ENCODE results near the gene ZNF558.

The ZNF558 gene

DNA sequence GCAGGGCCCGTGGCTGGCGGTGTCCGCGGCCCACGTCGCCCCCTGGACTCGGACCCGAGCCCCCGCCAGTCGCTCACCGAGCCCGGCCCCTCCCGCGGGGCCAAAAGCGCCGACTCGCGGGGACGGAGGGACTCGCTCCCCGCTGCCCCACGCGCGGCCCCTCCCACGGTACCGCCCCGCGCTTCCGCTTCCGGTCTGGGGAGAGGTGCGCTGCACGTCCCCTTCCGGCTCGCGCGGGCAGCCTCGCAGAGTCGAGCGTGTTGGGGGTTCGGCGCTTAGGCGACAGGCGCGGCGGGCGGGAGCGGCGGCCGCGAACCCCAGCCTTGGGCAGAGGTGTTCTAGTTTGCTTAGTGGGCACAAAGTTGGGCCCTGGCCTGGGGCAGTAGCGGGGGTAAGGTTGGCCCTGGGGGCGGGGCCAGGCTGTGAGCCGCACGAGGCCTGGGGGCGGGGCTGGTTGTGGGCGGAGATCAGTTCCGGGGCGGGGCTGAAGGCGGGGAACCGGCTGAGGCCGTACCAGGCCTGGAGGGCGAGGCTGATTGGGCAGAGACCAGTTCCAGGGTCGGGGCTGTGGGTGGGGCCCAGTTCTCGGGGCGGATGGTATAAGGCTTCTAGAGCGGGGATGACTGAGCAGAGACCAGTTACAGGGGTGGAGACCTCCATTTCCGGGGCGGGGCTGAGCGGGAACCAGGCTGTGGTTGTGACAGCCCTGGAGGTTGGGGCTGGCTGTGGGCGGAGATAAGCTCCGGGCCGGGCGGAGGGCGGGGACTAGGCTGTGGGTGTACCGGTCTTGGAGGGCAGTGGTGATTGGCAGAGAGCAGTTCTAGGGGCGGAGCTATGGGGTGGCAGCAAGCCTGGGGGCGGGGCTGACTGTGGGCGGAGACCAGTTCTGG is at the start of gene ZNF558, which contains the start of gene MBD3L1:
Gene ZNF558 (minus strand): TSS at position 173 of the 890 bp plus-strand sequence. CDS start 9,645 bp downstream, outside the sequence.
Gene MBD3L1 (plus strand): TSS at position 246 of the 890 bp plus-strand sequence. CDS start 10,302 bp downstream, outside the sequence.
- Mint-ChIP-seq H3K27me3 (no peaks in the 10 kb centered on the region), H3K27ac (peak within 1 kb of the TSS; percentile 97), H3K4me3 (peak within 1 kb of the TSS; percentile 88), H3K9me3 (peaks cover 5% of the 10 kb centered on the region), H3K36me3 (ENCODE audit: low read depth) (peaks cover 42% of the 10 kb centered on the region), H3K4me1 (ENCODE audit: low read depth) (peaks cover 29% of the 10 kb centered on the region)
- peak; percentile 100 for DNase-seq

- H3K4me1 Mint-ChIP-seq (ENCODE audit: low read depth): no peaks in the 10 kb centered on the region
- H3K9me3 Mint-ChIP-seq: peaks cover 7% of the 10 kb centered on the region
- no peak overlapping the region for H3K27ac Mint-ChIP-seq
- peaks cover 21% of the 10 kb centered on the region for H3K27me3 Mint-ChIP-seq
- H3K4me3 Mint-ChIP-seq: no peak overlapping the region
- DNase-seq: no peak
- no peaks in the 10 kb centered on the region for H3K36me3 Mint-ChIP-seq (ENCODE audit: low read depth)
Observed at GRCh38 chr19:8881512-8881911, 49.4 kb upstream of the ZNF558 start.

GRCh38 chr19:8880868-8881488 is 48.9 kb upstream of the ZNF558 start:
- no peak for DNase-seq
- no peaks in the 10 kb centered on the region for H3K4me1 Mint-ChIP-seq (ENCODE audit: low read depth)
- H3K27me3 Mint-ChIP-seq: peaks cover 21% of the 10 kb centered on the region
- no peak overlapping the region for H3K27ac Mint-ChIP-seq
- no peaks in the 10 kb centered on the region for H3K36me3 Mint-ChIP-seq (ENCODE audit: low read depth)
- no peak overlapping the region for H3K4me3 Mint-ChIP-seq
- H3K9me3 Mint-ChIP-seq: peaks cover 7% of the 10 kb centered on the region

DNA sequence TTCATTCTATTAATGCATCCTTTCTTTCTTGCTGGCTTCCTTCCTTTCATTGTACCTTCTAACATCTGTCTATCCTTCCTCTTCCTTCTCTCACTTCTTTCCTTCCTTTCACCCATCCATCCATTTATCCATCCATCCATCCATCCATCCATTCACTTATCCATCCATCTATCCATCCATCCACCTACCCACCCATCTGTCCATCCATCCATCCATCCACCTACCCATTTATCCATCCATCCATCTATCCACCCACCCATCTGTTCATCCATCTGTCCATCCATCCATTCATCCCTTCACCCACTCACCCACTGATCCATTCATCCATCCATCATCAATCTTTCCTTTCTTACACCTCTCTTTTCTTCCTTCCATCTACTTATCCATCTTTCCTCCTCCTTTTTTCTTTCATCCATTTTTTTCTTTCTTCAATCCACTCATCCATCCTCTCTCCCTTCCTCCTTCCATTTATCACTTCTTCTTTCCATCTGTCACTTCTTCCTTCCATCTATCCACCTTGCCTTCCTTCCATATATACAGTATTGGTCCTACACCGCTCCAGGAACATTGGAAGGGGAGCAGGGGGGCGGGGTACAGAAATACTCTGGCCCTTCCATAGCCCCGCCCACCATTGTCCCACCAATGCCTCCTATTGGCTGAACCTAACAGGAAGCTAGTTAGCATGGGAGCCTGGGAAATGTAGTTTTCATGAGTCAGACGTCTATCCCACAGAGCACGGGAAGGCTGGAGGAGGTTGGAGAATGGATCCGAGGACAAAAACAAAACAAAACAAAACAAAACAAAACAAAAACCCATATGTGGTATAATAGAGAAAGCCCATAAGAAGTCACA is 46.0 kb upstream of the ZNF558 start:
- H3K4me1 Mint-ChIP-seq (ENCODE audit: low read depth): no peaks in the 10 kb centered on the region
- H3K4me3 Mint-ChIP-seq: no peak overlapping the region
- H3K27ac Mint-ChIP-seq: no peak overlapping the region
- H3K36me3 Mint-ChIP-seq (ENCODE audit: low read depth): no peaks in the 10 kb centered on the region
- H3K9me3 Mint-ChIP-seq: peaks cover 7% of the 10 kb centered on the region
- DNase-seq: no peak
- H3K27me3 Mint-ChIP-seq: peaks cover 32% of the 10 kb centered on the region

- Mint-ChIP-seq H3K4me3 (no peak overlapping the region), H3K27ac (no peak overlapping the region), H3K27me3 (peaks cover 24% of the 10 kb centered on the region), H3K36me3 (ENCODE audit: low read depth) (no peaks in the 10 kb centered on the region), H3K9me3 (no peaks in the 10 kb centered on the region), H3K4me1 (ENCODE audit: low read depth) (no peaks in the 10 kb centered on the region)
- no peak for DNase-seq
Observed at GRCh38 chr19:8866344-8866743, 34.2 kb upstream of the ZNF558 start.

- Mint-ChIP-seq H3K27me3 (peaks cover 42% of the 10 kb centered on the region), H3K36me3 (ENCODE audit: low read depth) (no peaks in the 10 kb centered on the region), H3K27ac (no peak overlapping the region), H3K4me1 (ENCODE audit: low read depth) (no peaks in the 10 kb centered on the region), H3K9me3 (no peaks in the 10 kb centered on the region), H3K4me3 (no peak overlapping the region)
- no peak for DNase-seq
Observed at GRCh38 chr19:8858260-8858659, 26.2 kb upstream of the ZNF558 start.

- Mint-ChIP-seq H3K4me1 (ENCODE audit: low read depth) (no peaks in the 10 kb centered on the region), H3K9me3 (peaks cover 6% of the 10 kb centered on the region), H3K36me3 (ENCODE audit: low read depth) (no peaks in the 10 kb centered on the region), H3K4me3 (no peak overlapping the region), H3K27me3 (peaks cover 30% of the 10 kb centered on the region), H3K27ac (no peak overlapping the region)
- DNase-seq: no peak
Observed at GRCh38 chr19:8850488-8850887, 18.4 kb upstream of the ZNF558 start.

DNA sequence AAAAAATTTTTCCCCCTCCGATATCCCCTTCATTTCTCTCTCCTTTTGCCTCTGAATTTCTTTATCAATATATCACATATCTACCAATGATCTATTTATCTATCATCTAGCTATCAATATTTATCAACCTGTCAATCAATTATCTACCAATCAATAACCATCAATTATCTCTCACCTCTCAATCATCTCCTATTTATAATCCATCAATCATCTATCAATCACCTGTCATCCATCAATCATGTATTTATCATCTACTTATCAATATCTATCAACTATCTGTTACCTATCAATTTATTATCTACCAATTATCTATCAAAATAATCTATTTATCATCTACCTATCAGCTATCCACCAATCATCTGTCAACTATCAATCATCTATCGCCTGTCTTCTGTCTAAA is 17.1 kb upstream of the ZNF558 start:
- Mint-ChIP-seq H3K4me1 (ENCODE audit: low read depth) (no peaks in the 10 kb centered on the region), H3K4me3 (no peak overlapping the region), H3K9me3 (peaks cover 6% of the 10 kb centered on the region), H3K27ac (no peak overlapping the region), H3K27me3 (peaks cover 23% of the 10 kb centered on the region), H3K36me3 (ENCODE audit: low read depth) (no peaks in the 10 kb centered on the region)
- DNase-seq: no peak

- peaks cover 6% of the 10 kb centered on the region for H3K9me3 Mint-ChIP-seq
- no peak for DNase-seq
- H3K4me3 Mint-ChIP-seq: no peak overlapping the region
- no peak overlapping the region for H3K27ac Mint-ChIP-seq
- no peaks in the 10 kb centered on the region for H3K36me3 Mint-ChIP-seq (ENCODE audit: low read depth)
- no peaks in the 10 kb centered on the region for H3K4me1 Mint-ChIP-seq (ENCODE audit: low read depth)
- H3K27me3 Mint-ChIP-seq: peaks cover 19% of the 10 kb centered on the region
Observed at GRCh38 chr19:8846819-8847218, 14.7 kb upstream of the ZNF558 start.

GRCh38 chr19:8840708-8841107 is 8.6 kb upstream of the ZNF558 start:
- no peak overlapping the region for H3K4me3 Mint-ChIP-seq
- H3K9me3 Mint-ChIP-seq: no peaks in the 10 kb centered on the region

GRCh38 chr19:8835877-8836276 is 3.8 kb upstream of the ZNF558 start:
- no peak for DNase-seq
- Mint-ChIP-seq H3K4me3 (no peak overlapping the region), H3K27ac (no peak overlapping the region), H3K4me1 (ENCODE audit: low read depth) (peaks cover 18% of the 10 kb centered on the region), H3K27me3 (peaks cover 5% of the 10 kb centered on the region), H3K36me3 (ENCODE audit: low read depth) (peaks cover 9% of the 10 kb centered on the region), H3K9me3 (peaks cover 5% of the 10 kb centered on the region)

More at GRCh38 chr19:8840708-8841107, 8.6 kb upstream of the ZNF558 start:
- no peak overlapping the region for H3K27ac Mint-ChIP-seq
- peaks cover 17% of the 10 kb centered on the region for H3K27me3 Mint-ChIP-seq
- no peaks in the 10 kb centered on the region for H3K4me1 Mint-ChIP-seq (ENCODE audit: low read depth)
- H3K36me3 Mint-ChIP-seq (ENCODE audit: low read depth): no peaks in the 10 kb centered on the region
- no peak for DNase-seq

- Mint-ChIP-seq H3K27ac (no peak overlapping the region), H3K9me3 (peaks cover 5% of the 10 kb centered on the region), H3K4me1 (ENCODE audit: low read depth) (peaks cover 20% of the 10 kb centered on the region), H3K4me3 (no peak overlapping the region), H3K27me3 (peaks cover 1% of the 10 kb centered on the region), H3K36me3 (ENCODE audit: low read depth) (peaks cover 12% of the 10 kb centered on the region)
- no peak for DNase-seq
Observed at GRCh38 chr19:8835446-8835845, 3.3 kb upstream of the ZNF558 start.

DNA sequence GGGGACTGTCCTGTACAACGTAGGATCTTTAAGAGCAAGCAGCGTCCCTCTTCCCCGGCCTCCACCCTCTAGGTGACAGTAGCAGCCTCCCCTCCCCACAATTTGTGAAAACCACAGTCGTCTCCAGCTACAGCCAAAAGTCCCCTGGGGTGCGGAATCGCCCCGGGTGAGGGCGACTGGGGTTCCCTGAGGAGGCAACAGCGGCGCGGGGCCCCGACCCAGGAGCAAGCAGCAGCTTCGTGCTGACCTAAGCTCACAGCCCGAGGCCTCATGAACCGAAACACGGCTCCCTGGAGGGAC is 322 bp downstream of the ZNF558 start:
- H3K36me3 Mint-ChIP-seq (ENCODE audit: low read depth): peaks cover 48% of the 10 kb centered on the region
- no peak for DNase-seq
- H3K27me3 Mint-ChIP-seq: no peaks in the 10 kb centered on the region
- H3K27ac Mint-ChIP-seq: peak overlapping the region; percentile 97
- H3K4me3 Mint-ChIP-seq: peak overlapping the region; percentile 88
- H3K9me3 Mint-ChIP-seq: peaks cover 5% of the 10 kb centered on the region
- H3K4me1 Mint-ChIP-seq (ENCODE audit: low read depth): peaks cover 29% of the 10 kb centered on the region

DNA sequence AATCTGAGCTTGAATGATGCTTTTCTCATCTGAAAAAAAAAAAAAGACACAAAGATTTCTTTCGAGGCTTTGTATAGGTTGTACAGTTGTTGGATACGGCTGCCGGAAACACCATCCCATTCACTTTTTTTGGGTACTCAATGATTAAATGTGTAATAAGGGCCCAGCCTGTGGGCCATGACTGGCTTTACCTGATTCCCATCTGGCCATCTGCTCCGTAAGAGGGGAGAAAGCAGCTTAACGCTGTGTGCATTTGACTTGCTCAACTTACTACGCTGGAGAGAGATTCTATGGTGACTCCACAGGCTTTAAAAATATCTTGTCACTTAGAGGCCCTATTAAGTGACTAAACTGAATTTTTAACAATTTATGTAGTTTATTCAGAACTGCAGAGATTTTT is 731 bp downstream of the ZNF558 start:
- Mint-ChIP-seq H3K27me3 (no peaks in the 10 kb centered on the region), H3K4me1 (ENCODE audit: low read depth) (peaks cover 29% of the 10 kb centered on the region), H3K36me3 (ENCODE audit: low read depth) (peaks cover 52% of the 10 kb centered on the region), H3K4me3 (peak overlapping the region; percentile 88), H3K27ac (peak overlapping the region; percentile 97), H3K9me3 (peaks cover 5% of the 10 kb centered on the region)
- DNase-seq: no peak
